ENCODE results near the gene ROBO2. TPM values are rescaled to one million over a fixed set of nuclear protein-coding genes. Genes with fewer than 3 reads are reported as not detected.

ROBO2 gene
- total and polyA plus RNA-seq, 10 of the 15 experiments (the other 5 are each of a cell fraction or from before 2014, with no cell fraction given): 0.22 to 2.5 (median 0.81) TPM

DNA sequence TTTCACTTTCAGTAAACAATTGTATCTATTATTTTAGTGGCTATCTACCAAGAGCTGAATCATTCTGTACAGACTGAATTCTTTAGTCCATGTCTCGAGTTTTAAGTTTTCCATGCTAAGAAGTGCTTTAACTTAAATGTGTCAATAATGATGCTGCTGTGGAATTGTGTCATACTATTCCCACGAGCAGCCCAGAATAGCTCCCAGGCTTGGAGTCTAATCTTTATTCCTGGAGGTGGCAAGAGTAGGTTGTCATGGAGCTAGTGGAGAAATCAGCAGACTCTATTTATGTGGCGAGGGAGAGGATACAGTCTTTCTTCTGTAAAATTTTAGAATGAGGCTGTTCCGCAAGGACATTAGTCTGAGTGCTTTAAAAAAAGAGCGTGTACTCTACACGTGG, 207.2 kb downstream of the ROBO2 start:
- DNase-seq (ENCODE audit: low read depth, low spot score) (no peak), FAIRE-seq (no peak), ATAC-seq (no peak)
- ChIA-PET CTCF (interaction anchor here (1.1 to 1.6 kb wide), 2 partner anchors 10 to 210 kb away, joined by 3 to 5 read pairs; no protein-coding TSS in a partner anchor), SMC1A (ENCODE audit: uncharacterized antibody, unreplicated experiment) (interaction anchor here (0.6 kb wide), 1 partner anchor 506 kb away, joined by 3 read pairs; no protein-coding TSS in a partner anchor), RAD21 (ENCODE audit: unreplicated experiment) (no interaction called here), POLR2A (no interaction called here)
- no peak overlapping the region for H3K27ac ChIP-seq (ENCODE audit: control insufficient read depth, insufficient read depth)
- no peaks in the 10 kb centered on the region for H3K27me3 ChIP-seq (replicated peaks in 1 of 2; ENCODE audit: control insufficient read depth in 2 of 2, insufficient read depth in 2 of 2, low read length in 1 of 2)
- WGBS (ENCODE audit: insufficient coverage, insufficient replicate concordance, low lambda C conversion rate, missing lambda C conversion rate): 23% methylated on average over 6 of the region's 6 CpGs
- H3K79me2 ChIP-seq (ENCODE audit: control insufficient read depth, insufficient read depth, low read length): no peaks in the 10 kb centered on the region
- H3K9ac ChIP-seq (ENCODE audit: control insufficient read depth, insufficient read depth, low read length): no peak overlapping the region
- H3K9me3 ChIP-seq (replicated peaks; ENCODE audit: control insufficient read depth, insufficient read depth, low read length): no peaks in the 10 kb centered on the region
- no peaks in the 10 kb centered on the region for H3K36me3 ChIP-seq (ENCODE audit: control insufficient read depth in 2 of 2, insufficient read depth in 2 of 2, low read length in 1 of 2)
- H3K4me2 ChIP-seq (ENCODE audit: control insufficient read depth, insufficient read depth): no peak overlapping the region
- intact Hi-C loops (cut with micrococcal nuclease; ENCODE audit: unreplicated experiment) (no loop called here), in situ Hi-C loops (cut with MboI) (no loop called here)
- no peak overlapping the region for H3K4me3 ChIP-seq
- no peaks in the 10 kb centered on the region for H3K4me1 ChIP-seq (ENCODE audit: control insufficient read depth, insufficient read depth, low read length)
- no TSS peak for BruUV-seq (replicated peaks)
- H4K20me1 ChIP-seq (ENCODE audit: control insufficient read depth, insufficient read depth): no peaks in the 10 kb centered on the region
- H2AFZ ChIP-seq (ENCODE audit: control insufficient read depth, low read depth, low read length): no peak overlapping the region
- no peak for TF ChIP-seq IKZF2 (IDR thresholded peaks at IDR 0.05)
- no peak for TF ChIP-seq BCL3 (IDR thresholded peaks at IDR 0.05; ENCODE audit: borderline replicate concordance, insufficient read depth, low read depth, low read length, poor library complexity, severe bottlenecking)
- no peak for TF ChIP-seq ASH2L (IDR thresholded peaks at IDR 0.05; ENCODE audit: borderline replicate concordance, low read depth)
- no peak for TF ChIP-seq MTA3 (IDR thresholded peaks at IDR 0.05; ENCODE audit: borderline replicate concordance, low read length)
- no peak for TF ChIP-seq SUPT20H (IDR thresholded peaks at IDR 0.05; ENCODE audit: borderline replicate concordance, control insufficient read depth, low read depth, low read length)
- TF ChIP-seq TAF1 (IDR thresholded peaks at IDR 0.05; ENCODE audit: borderline replicate concordance, low read depth, low read length): no peak
- TF ChIP-seq BMI1 (IDR thresholded peaks at IDR 0.05; ENCODE audit: borderline replicate concordance): no peak
- no peak for TF ChIP-seq PAX5 (IDR thresholded peaks at IDR 0.05; ENCODE audit: borderline replicate concordance, low read depth, low read length)
- TF ChIP-seq HSF1 (IDR thresholded peaks at IDR 0.05; ENCODE audit: low read depth, low read length): no peak
- no peak for TF ChIP-seq CHD2 (IDR thresholded peaks at IDR 0.05; ENCODE audit: borderline replicate concordance, low read depth, low read length)
- TF ChIP-seq EGR1 (IDR thresholded peaks at IDR 0.05; ENCODE audit: borderline replicate concordance in 1 of 2, low read depth in 2 of 2, low read length in 2 of 2): no peak
- TF ChIP-seq, protein P1, sequence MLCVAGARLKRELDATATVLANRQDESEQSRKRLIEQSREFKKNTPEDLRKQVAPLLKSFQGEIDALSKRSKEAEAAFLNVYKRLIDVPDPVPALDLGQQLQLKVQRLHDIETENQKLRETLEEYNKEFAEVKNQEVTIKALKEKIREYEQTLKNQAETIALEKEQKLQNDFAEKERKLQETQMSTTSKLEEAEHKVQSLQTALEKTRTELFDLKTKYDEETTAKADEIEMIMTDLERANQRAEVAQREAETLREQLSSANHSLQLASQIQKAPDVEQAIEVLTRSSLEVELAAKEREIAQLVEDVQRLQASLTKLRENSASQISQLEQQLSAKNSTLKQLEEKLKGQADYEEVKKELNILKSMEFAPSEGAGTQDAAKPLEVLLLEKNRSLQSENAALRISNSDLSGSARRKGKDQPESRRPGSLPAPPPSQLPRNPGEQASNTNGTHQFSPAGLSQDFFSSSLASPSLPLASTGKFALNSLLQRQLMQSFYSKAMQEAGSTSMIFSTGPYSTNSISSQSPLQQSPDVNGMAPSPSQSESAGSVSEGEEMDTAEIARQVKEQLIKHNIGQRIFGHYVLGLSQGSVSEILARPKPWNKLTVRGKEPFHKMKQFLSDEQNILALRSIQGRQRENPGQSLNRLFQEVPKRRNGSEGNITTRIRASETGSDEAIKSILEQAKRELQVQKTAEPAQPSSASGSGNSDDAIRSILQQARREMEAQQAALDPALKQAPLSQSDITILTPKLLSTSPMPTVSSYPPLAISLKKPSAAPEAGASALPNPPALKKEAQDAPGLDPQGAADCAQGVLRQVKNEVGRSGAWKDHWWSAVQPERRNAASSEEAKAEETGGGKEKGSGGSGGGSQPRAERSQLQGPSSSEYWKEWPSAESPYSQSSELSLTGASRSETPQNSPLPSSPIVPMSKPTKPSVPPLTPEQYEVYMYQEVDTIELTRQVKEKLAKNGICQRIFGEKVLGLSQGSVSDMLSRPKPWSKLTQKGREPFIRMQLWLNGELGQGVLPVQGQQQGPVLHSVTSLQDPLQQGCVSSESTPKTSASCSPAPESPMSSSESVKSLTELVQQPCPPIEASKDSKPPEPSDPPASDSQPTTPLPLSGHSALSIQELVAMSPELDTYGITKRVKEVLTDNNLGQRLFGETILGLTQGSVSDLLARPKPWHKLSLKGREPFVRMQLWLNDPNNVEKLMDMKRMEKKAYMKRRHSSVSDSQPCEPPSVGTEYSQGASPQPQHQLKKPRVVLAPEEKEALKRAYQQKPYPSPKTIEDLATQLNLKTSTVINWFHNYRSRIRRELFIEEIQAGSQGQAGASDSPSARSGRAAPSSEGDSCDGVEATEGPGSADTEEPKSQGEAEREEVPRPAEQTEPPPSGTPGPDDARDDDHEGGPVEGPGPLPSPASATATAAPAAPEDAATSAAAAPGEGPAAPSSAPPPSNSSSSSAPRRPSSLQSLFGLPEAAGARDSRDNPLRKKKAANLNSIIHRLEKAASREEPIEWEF (IDR thresholded peaks at IDR 0.05; ENCODE audit: insufficient replicate concordance, low read depth, low read length): no peak
- TF ChIP-seq BHLHE40 (IDR thresholded peaks at IDR 0.05; ENCODE audit: borderline replicate concordance in 1 of 2, low read depth in 2 of 2, low read length in 1 of 2): no peak
- no peak for TF ChIP-seq ZNF217 (IDR thresholded peaks at IDR 0.05)
- no peak for TF ChIP-seq GABPA (IDR thresholded peaks at IDR 0.05; ENCODE audit: low read depth)
- TF ChIP-seq KLF5 (IDR thresholded peaks at IDR 0.05; ENCODE audit: partially characterized antibody): no peak
- TF ChIP-seq SPI1 (IDR thresholded peaks at IDR 0.05; ENCODE audit: borderline replicate concordance, insufficient read depth, low read depth, low read length): no peak

Measured in GM12878 (cell line).